ENCODE results near the gene ARID5A. TPM values are rescaled to one million over a fixed set of nuclear protein-coding genes. Genes with fewer than 3 reads are reported as not detected.

ARID5A gene
- total RNA-seq, 2 experiments from 2014 or later = 326 to 342 TPM

- H3K27ac ChIP-seq (ENCODE audit: low read depth in 1 of 2, low read length in 2 of 2) = peak overlapping the region in 1 of 2 donors; percentile 71
- DNase-seq (peak in 1 of 14 experiments; percentile 21), ATAC-seq (ENCODE audit: poor library complexity) (no peak)
- H3K4me1 ChIP-seq (ENCODE audit: insufficient read depth, low read length) = peaks cover 79% of the 10 kb centered on the region
- H3K9me3 ChIP-seq (ENCODE audit: control insufficient read depth in 1 of 2, insufficient read depth in 1 of 2, low read length in 2 of 2) = no peaks in the 10 kb centered on the region
- POLR2A ChIA-PET = interaction anchor here (2.1 to 7.2 kb wide), 2 partner anchors 7 to 64 kb away, joined by 5 to 180 read pairs; partner anchors contain the start of gene ARID5A
- no peaks in the 10 kb centered on the region for H3K36me3 ChIP-seq (ENCODE audit: insufficient read depth, low read length)
- CTCF ChIA-PET = interaction anchor here (0.6 to 1.4 kb wide), 4 partner anchors 10 to 243 kb away, joined by 3 read pairs; no protein-coding TSS in a partner anchor
- H3K27me3 ChIP-seq (ENCODE audit: control insufficient read depth in 1 of 2, insufficient read depth in 2 of 2, low read length in 2 of 2) = no peaks in the 10 kb centered on the region
- Mint-ChIP-seq H3K27me3 (no peaks in the 10 kb centered on the region), H3K36me3 (ENCODE audit: low read depth) (no peaks in the 10 kb centered on the region), H3K27ac (peak overlapping the region; percentile 78), H3K4me1 (ENCODE audit: low read depth) (peaks cover 59% of the 10 kb centered on the region), H3K4me3 (no peak overlapping the region), H3K9me3 (no peaks in the 10 kb centered on the region)
- TF ChIP-seq CTCF (IDR thresholded peaks at IDR 0.05) = no peak
- H3K4me3 ChIP-seq (ENCODE audit: low read length) = no peak overlapping the region
- intact Hi-C loops (cut with DNase I, micrococcal nuclease) = loop anchor here in 1 of 2 experiments (5.0 to 10.0 kb wide), 4 partner anchors 207 to 1114 kb away; partner anchors contain the start of genes CIAO1, COX5B, STARD7 and TMEM127
These were observed 5.8 kb upstream of the ARID5A start for GRCh38 chr2:96530474-96531357.

GRCh38 chr2:96531366-96531765 lies 5.2 kb upstream of the ARID5A start:
- H3K27ac Mint-ChIP-seq = peak overlapping the region; percentile 78
- Histone ChIP-seq H3K4me1 (ENCODE audit: insufficient read depth, low read length) (peaks cover 79% of the 10 kb centered on the region), H3K4me3 (ENCODE audit: low read length) (peak overlapping the region; percentile 36), H3K27ac (ENCODE audit: low read depth in 1 of 2, low read length in 2 of 2) (peak overlapping the region in 1 of 2 donors; percentile 71), H3K36me3 (ENCODE audit: insufficient read depth, low read length) (no peaks in the 10 kb centered on the region), H3K9me3 (ENCODE audit: control insufficient read depth in 1 of 2, insufficient read depth in 1 of 2, low read length in 2 of 2) (no peaks in the 10 kb centered on the region), H3K27me3 (ENCODE audit: control insufficient read depth in 1 of 2, insufficient read depth in 2 of 2, low read length in 2 of 2) (no peaks in the 10 kb centered on the region)
- intact Hi-C loops (cut with DNase I, micrococcal nuclease) = loop anchor here in 1 of 2 experiments (5.0 to 10.0 kb wide), 4 partner anchors 206 to 1113 kb away; partner anchors contain the start of genes CIAO1, COX5B, STARD7 and TMEM127
- peaks cover 65% of the 10 kb centered on the region for H3K4me1 Mint-ChIP-seq (ENCODE audit: low read depth)
- no peaks in the 10 kb centered on the region for H3K27me3 Mint-ChIP-seq
- ATAC-seq (ENCODE audit: poor library complexity) (no peak), DNase-seq (peak in 1 of 14 experiments; percentile 21)
- H3K9me3 Mint-ChIP-seq = no peaks in the 10 kb centered on the region
- ChIA-PET POLR2A (interaction anchor here (1.1 to 7.2 kb wide), 5 partner anchors 6 to 124 kb away, joined by 3 to 180 read pairs (median 5); partner anchors contain the start of genes ARID5A and KANSL3), CTCF (interaction anchor here (0.6 to 3.1 kb wide), 7 partner anchors 9 to 242 kb away, joined by 3 to 24 read pairs (median 4); partner anchors contain the start of gene CNNM4)
- TF ChIP-seq CTCF (IDR thresholded peaks at IDR 0.05) = no peak
- no peaks in the 10 kb centered on the region for H3K36me3 Mint-ChIP-seq (ENCODE audit: low read depth)
- H3K4me3 Mint-ChIP-seq = no peak overlapping the region

- Mint-ChIP-seq H3K27ac (peak overlapping the region; percentile 78), H3K27me3 (no peaks in the 10 kb centered on the region), H3K9me3 (no peaks in the 10 kb centered on the region), H3K4me3 (peak overlapping the region; percentile 73), H3K4me1 (ENCODE audit: low read depth) (peaks cover 61% of the 10 kb centered on the region), H3K36me3 (ENCODE audit: low read depth) (peaks cover 2% of the 10 kb centered on the region)
- Histone ChIP-seq H3K27ac (ENCODE audit: low read depth in 1 of 2, low read length in 2 of 2) (peak overlapping the region; percentile 54 to 71), H3K27me3 (ENCODE audit: control insufficient read depth in 1 of 2, insufficient read depth in 2 of 2, low read length in 2 of 2) (no peaks in the 10 kb centered on the region), H3K36me3 (ENCODE audit: insufficient read depth, low read length) (no peaks in the 10 kb centered on the region), H3K4me1 (ENCODE audit: insufficient read depth, low read length) (peaks cover 74% of the 10 kb centered on the region), H3K9me3 (ENCODE audit: control insufficient read depth in 1 of 2, insufficient read depth in 1 of 2, low read length in 2 of 2) (no peaks in the 10 kb centered on the region), H3K4me3 (ENCODE audit: low read length) (peak overlapping the region; percentile 36)
- ChIA-PET POLR2A (interaction anchor here (1.1 to 7.2 kb wide), 5 partner anchors 6 to 124 kb away, joined by 3 to 180 read pairs (median 5); partner anchors contain the start of genes ARID5A and KANSL3), CTCF (interaction anchor here (0.5 to 3.1 kb wide), 6 partner anchors 11 to 231 kb away, joined by 3 to 24 read pairs (median 4); partner anchors contain the start of gene CNNM4)
- ATAC-seq (ENCODE audit: poor library complexity) (peak; percentile 64), DNase-seq (peak; percentile 68 to 96 (median 88))
- no peak for TF ChIP-seq CTCF (IDR thresholded peaks at IDR 0.05)
- intact Hi-C loops (cut with DNase I, micrococcal nuclease) = loop anchor here in 1 of 2 experiments (5.0 to 10.0 kb wide), 4 partner anchors 205 to 1113 kb away; partner anchors contain the start of genes CIAO1, COX5B, STARD7 and TMEM127
These were observed 4.6 kb upstream of the ARID5A start for GRCh38 chr2:96531872-96532505.

Measured in CD4-positive, alpha-beta T cell (primary cell).